Spleen (tissue), 7 donors: ENCODE data around the gene ATP2C2.

Source experiments
- CTCF ChIP-seq, 11 experiments: fragments of 200-600 bp in 7 of 11; fragments of 450-650 bp in 4 of 11; sonication (generic) in 4 of 11; IDR thresholded peaks in 8 of 11; conservative IDR thresholded peaks in 3 of 11; 1 replicate in 7 of 11; 2 replicates in 4 of 11; pipeline versions ENCODE4 v1.4.0 to v1.8.0; 2016 to 2021; ENCODE audit warnings: antibody characterized with exemption in 11 of 11, inconsistent platforms in 4 of 11, mild to moderate bottlenecking in 1 of 11
- POLR2A ChIP-seq, 3 donors: fragments of 450-650 bp; IDR thresholded peaks; one replicate each; pipeline ENCODE4 v1.5.1; 2017; ENCODE audit warnings: antibody characterized with exemption in 3 of 3, mild to moderate bottlenecking in 1 of 3
- POLR2AphosphoS5 ChIP-seq, 3 donors: sonication (generic); formaldehyde crosslinking; IDR thresholded peaks; one replicate each; pipeline ENCODE4 v1.5.1; 2017; ENCODE audit warnings: antibody characterized with exemption in 3 of 3
- donor health status: DM: no; HTN: no; CAD: no; lungs with moderate emphysema.
- donor health status: DM: no; HTN: no; CAD: no.
- donor health status: DM: no; HTN: no; CAD: no.

GRCh38 chr16:84487358-84487757 is 119.0 kb downstream of the ATP2C2 start:
- no peak for TF ChIP-seq POLR2A (IDR thresholded peaks at IDR 0.05)
- TF ChIP-seq CTCF (IDR thresholded peaks at IDR 0.05 in 8 of 11, conservative IDR thresholded peaks at IDR 0.05 in 3 of 11) = no peak
- no peak for TF ChIP-seq POLR2AphosphoS5 (IDR thresholded peaks at IDR 0.05)
